HCT116 (cell line): ENCODE data around the gene SHCBP1. TPM values are rescaled to one million over a fixed set of nuclear protein-coding genes. Genes with fewer than 3 reads are reported as not detected.

ENCODE experiments used
- ATAC-seq: fragments of 200-7000 bp; cut with Tn5 transposase; 2 replicates; pipeline ENCODE4 v1.9.1; 2020; ENCODE audit warnings: mild to moderate bottlenecking, moderate library complexity
- BruUV-seq: library from RNA; stranded (reverse); fragments of 400-500 nt; replicated peaks from 2 replicates; lab custom pipeline; 2021; lab: Mats Ljungman, UMichigan
- CTCF ChIA-PET: fragments of 300-600 bp; sonication (Branson Sonifier 250); formaldehyde crosslinking; loops from one replicate; lab custom pipeline; 2021; ENCODE audit warnings: antibody characterized with exemption; lab: Charles Lee
- POLR2A ChIA-PET: fragments of 300-600, 350-600 bp; sonication (Branson Sonifier 250); formaldehyde crosslinking; loops from one replicate; lab custom pipeline; 2021; ENCODE audit warnings: antibody characterized with exemption; lab: Charles Lee
- RAD21 ChIA-PET, 2 experiments: fragments of 300-600 bp; sonication (Branson Sonifier 250); formaldehyde crosslinking; loops; one replicate each; lab custom pipeline; 2023; ENCODE audit warnings: low total read pairs in 2 of 2; ENCODE audit not compliant: uncharacterized antibody in 2 of 2, unreplicated experiment in 2 of 2, low non-redundant PET in 1 of 2; lab: Charles Lee
- DNase-seq: peaks from one replicate; pipeline ENCODE4 v3.0.0-alpha.2; 2010; ENCODE audit warnings: low read depth, low spot score
- H2AFZ ChIP-seq: fragments of 200-600 bp; shearing (Covaris generic), sonication (generic); 2 replicates; pipeline ENCODE4 v1.6.1; 2017; ENCODE audit warnings: low read depth, mixed run types, mixed read lengths, antibody characterized with exemption, low read length; ENCODE audit not compliant: poor library complexity, severe bottlenecking
- H3K27ac ChIP-seq: 2 replicates; pipeline ENCODE4 v1.5.1; 2012; ENCODE audit warnings: low read depth, low read length
- H3K27me3 ChIP-seq: fragments of 200-600 bp; sonication (generic); 2 replicates; pipeline ENCODE4 v1.6.1; 2016; ENCODE audit warnings: mixed run types, low read length, mixed read lengths; ENCODE audit not compliant: insufficient read depth
- H3K36me3 ChIP-seq, 2 experiments: fragments of 200-500 bp in 1 of 2; fragments of 200-600 bp in 1 of 2; sonication (Bioruptor generic) in 1 of 2; sonication (generic) in 1 of 2; 2 replicates each; pipeline versions ENCODE4 v1.5.1 to v1.6.1; 2014 to 2016; ENCODE audit warnings: low read length in 2 of 2, inconsistent platforms in 1 of 2, mixed read lengths in 1 of 2, mixed run types in 1 of 2; ENCODE audit not compliant: insufficient read depth in 2 of 2, control insufficient read depth in 1 of 2
- H3K4me1 ChIP-seq, 2 experiments: fragments of 200-600 bp in 1 of 2; sonication (generic) in 1 of 2; 2 replicates each; pipeline versions ENCODE4 v1.5.1 to v1.6.1; 2012 to 2017; ENCODE audit warnings: low read length in 2 of 2, inconsistent platforms in 1 of 2, mild to moderate bottlenecking in 1 of 2, mixed read lengths in 1 of 2, mixed run types in 1 of 2, moderate library complexity in 1 of 2; ENCODE audit not compliant: insufficient read depth in 2 of 2, control insufficient read depth in 1 of 2
- H3K4me2 ChIP-seq: fragments of 200-600 bp; sonication (generic); 2 replicates; pipeline ENCODE4 v1.6.1; 2017; ENCODE audit warnings: mixed run types, low read length, mixed read lengths
- H3K4me3 ChIP-seq, 2 experiments: fragments of 200-600 bp in 1 of 2; sonication (generic) in 1 of 2; replicated peaks in 1 of 2; 2 replicates each; pipeline ENCODE4 v1.5.1; 2011 to 2016; ENCODE audit warnings: low read length in 2 of 2, control low read depth in 1 of 2, low read depth in 1 of 2, mild to moderate bottlenecking in 1 of 2, mixed read lengths in 1 of 2, mixed run types in 1 of 2
- H3K79me2 ChIP-seq: fragments of 200-600 bp; sonication (generic); 2 replicates; pipeline ENCODE4 v1.6.1; 2017; ENCODE audit warnings: mild to moderate bottlenecking, mixed run types, low read length, moderate library complexity, mixed read lengths; ENCODE audit not compliant: insufficient read depth
- H3K9ac ChIP-seq: fragments of 200-600 bp; sonication (generic); 2 replicates; pipeline ENCODE4 v1.6.1; 2016; ENCODE audit warnings: low read length, mixed read lengths
- H3K9me2 ChIP-seq: fragments of 200-600 bp; sonication (generic), shearing (Covaris generic); 2 replicates; pipeline ENCODE4 v1.6.1; 2017; ENCODE audit warnings: mixed run types, mild to moderate bottlenecking, moderate library complexity; ENCODE audit not compliant: insufficient read depth
- H3K9me3 ChIP-seq, 2 experiments: fragments of 200-500 bp in 1 of 2; fragments of 200-600 bp in 1 of 2; sonication (Bioruptor generic) in 1 of 2; sonication (generic) in 1 of 2; 2 replicates each; pipeline ENCODE4 v1.6.1; 2014 to 2017; ENCODE audit warnings: low read length in 2 of 2, mixed read lengths in 2 of 2, inconsistent platforms in 1 of 2, low read depth in 1 of 2, mild to moderate bottlenecking in 1 of 2, mixed run types in 1 of 2, moderate library complexity in 1 of 2; ENCODE audit not compliant: control insufficient read depth in 1 of 2, insufficient read depth in 1 of 2
- H4K20me1 ChIP-seq: fragments of 200-600 bp; sonication (generic), shearing (Covaris generic); 2 replicates; pipeline ENCODE4 v1.6.1; 2017; ENCODE audit warnings: mixed run types, mild to moderate bottlenecking, moderate library complexity; ENCODE audit not compliant: insufficient read depth
- CEBPB ChIP-seq: IDR thresholded peaks from 2 replicates; pipeline ENCODE4 v1.6.1; 2012; ENCODE audit warnings: low read depth
- EGR1 ChIP-seq: IDR thresholded peaks from 2 replicates; pipeline ENCODE4 v1.6.1; 2012; ENCODE audit warnings: low read depth
- JUND ChIP-seq: IDR thresholded peaks from 2 replicates; pipeline ENCODE4 v1.6.1; 2012
- MAX ChIP-seq: IDR thresholded peaks from 2 replicates; pipeline ENCODE4 v1.6.1; 2012
- POLR2AphosphoS5 ChIP-seq: IDR thresholded peaks from 2 replicates; pipeline ENCODE4 v1.6.1; 2011; ENCODE audit warnings: mild to moderate bottlenecking, low read depth, low read length, moderate library complexity
- SP1 ChIP-seq: IDR thresholded peaks from 2 replicates; pipeline ENCODE4 v1.6.1; 2012; ENCODE audit warnings: low read depth
- TCF7L2 ChIP-seq: IDR thresholded peaks from 2 replicates; pipeline ENCODE4 v1.7.0; 2011; ENCODE audit warnings: borderline replicate concordance, inconsistent platforms; ENCODE audit not compliant: insufficient read depth, insufficient read length; ENCODE audit errors: extremely low read depth
- ZNF274 ChIP-seq: fragments of 200-500 bp; sonication (Bioruptor generic); IDR thresholded peaks from 2 replicates; pipeline ENCODE4 v1.6.1; 2014; ENCODE audit warnings: mild to moderate bottlenecking, low read depth, low read length, inconsistent platforms
- intact Hi-C: fragments of 100-400 bp; cut with micrococcal nuclease; formaldehyde crosslinking; loops from 2 replicates; pipeline ENCODE4 v1.10.0; 2022
- total RNA-seq: library from RNA; stranded (reverse); gene quantifications from one replicate; pipeline ENCODE4 v1.2.1, GENCODE V29; 2021; ENCODE audit not compliant: unreplicated experiment
- TF ChIP-seq, protein P1 (sequence below): IDR thresholded peaks from 2 replicates; pipeline ENCODE4 v1.6.1; 2012

SHCBP1 gene
- total RNA-seq, 1 experiment from 2014 or later = 33.3 TPM

GRCh38 chr16:46632778-46633733 lies 11.9 kb upstream of the SHCBP1 start:
- Histone ChIP-seq H3K4me3 (no peak overlapping the region), H2AFZ (no peak overlapping the region), H3K4me1 (peaks cover 7 to 11% of the 10 kb centered on the region in 2 experiments; a peak in 2 of 4 replicates), H3K4me2 (no peak overlapping the region), H3K27me3 (no peaks in the 10 kb centered on the region; the same call in none of the 2 replicates), H3K36me3 (no peaks in the 10 kb centered on the region), H3K79me2 (no peaks in the 10 kb centered on the region), H3K9me2 (no peaks in the 10 kb centered on the region), H3K9ac (no peak overlapping the region), H4K20me1 (no peaks in the 10 kb centered on the region), H3K27ac (no peak overlapping the region), H3K9me3 (no peaks in the 10 kb centered on the region)
- ChIA-PET CTCF (no interaction called here), RAD21 (no interaction called here), POLR2A (no interaction called here)
- no TSS peak for BruUV-seq
- intact Hi-C loops = no loop called here
- DNase-seq = no peak
- TF ChIP-seq JUND (no peak), MAX (no peak), ZNF274 (no peak), EGR1 (no peak), POLR2AphosphoS5 (no peak), CEBPB (no peak), SP1 (no peak), TCF7L2 (no peak)
- TF ChIP-seq, protein P1, sequence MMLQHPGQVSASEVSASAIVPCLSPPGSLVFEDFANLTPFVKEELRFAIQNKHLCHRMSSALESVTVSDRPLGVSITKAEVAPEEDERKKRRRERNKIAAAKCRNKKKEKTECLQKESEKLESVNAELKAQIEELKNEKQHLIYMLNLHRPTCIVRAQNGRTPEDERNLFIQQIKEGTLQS = no peak
- ATAC-seq = no peak
